MV-4-11 (cell line): ENCODE measurements around the gene TPSD1.
"Not testable (repeated sequence)": the region's sequence is repeated elsewhere in the genome, so short reads cannot be mapped to it uniquely, and the experiment has no call there.

Experiments used
- DNase-seq: peaks from one replicate; lab custom pipeline; 2025; lab: John Stamatoyannopoulos, UW

Gene TPSD1

DNA sequence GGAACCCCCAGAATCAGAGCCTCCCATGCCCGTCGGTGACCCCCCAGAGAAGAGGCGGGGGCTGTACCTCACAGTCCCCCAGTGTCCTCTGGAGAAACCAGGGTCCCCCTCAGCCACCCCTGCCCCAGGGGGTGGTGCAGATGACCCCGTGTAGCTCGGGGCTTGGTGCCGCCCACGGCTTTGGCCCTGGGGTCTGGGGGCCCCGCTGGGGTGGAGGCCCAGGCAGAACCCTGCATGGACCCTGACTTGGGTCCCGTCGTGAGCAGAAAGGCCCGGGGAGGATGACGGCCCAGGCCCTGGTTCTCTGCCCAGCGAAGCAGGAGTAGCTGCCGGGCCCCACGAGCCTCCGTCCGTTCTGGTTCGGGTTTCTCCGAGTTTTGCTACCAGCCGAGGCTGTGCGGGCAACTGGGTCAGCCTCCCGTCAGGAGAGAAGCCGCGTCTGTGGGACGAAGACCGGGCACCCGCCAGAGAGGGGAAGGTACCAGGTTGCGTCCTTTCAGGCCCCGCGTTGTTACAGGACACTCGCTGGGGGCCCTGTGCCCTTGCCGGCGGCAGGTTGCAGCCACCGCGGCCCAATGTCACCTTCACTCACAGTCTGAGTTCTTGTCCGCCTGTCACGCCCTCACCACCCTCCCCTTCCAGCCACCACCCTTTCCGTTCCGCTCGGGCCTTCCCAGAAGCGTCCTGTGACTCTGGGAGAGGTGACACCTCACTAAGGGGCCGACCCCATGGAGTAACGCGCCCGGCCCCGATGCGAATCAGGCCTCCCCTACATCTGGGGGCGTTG, 34.8 kb upstream of the TPSD1 start:
- DNase-seq: no peak

- DNase-seq: no peak
Observed at GRCh38 chr16:1221628-1222552, 34.0 kb upstream of the TPSD1 start.

DNA sequence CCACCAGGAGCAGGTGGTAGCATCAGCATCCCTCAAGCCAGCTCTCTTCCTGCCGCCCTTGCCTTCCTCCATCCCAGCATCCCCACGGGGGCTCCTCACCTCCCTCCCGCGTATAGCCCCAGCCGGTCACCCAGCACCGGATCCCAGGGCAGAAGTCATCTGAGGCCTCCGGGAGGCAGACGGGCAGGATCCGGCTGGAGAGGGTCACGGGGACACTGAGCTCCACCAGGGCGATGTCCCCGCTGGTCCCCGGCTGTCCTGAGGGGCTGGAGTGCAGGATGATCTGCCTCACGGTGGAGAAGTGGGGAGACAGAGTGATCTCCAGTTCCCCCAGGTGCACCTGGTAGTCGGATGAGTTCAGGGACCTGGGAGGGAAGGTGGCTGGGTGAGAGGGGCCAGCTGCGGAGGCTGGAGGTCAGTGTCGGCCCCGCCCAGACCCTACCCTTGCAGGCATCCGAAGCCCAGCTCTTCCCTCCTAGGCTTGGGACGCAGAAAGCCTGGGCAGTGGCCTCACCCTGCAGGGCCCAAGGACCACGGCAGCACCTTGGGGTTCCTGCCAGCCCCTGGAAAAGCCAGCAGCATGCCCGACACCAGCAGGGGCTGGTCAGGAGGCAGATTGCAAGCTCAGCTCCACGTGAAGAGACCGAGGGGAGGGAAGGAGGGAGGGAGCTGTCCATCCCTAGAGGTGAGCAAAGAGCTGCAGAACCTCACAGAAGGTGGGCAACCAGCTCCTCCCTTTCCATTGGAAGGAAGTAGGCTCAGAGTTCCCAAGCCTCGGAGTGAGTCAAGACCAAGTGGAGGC, 33.1 kb upstream of the TPSD1 start:
- DNase-seq: no peak

- no peak for DNase-seq
Observed at GRCh38 chr16:1223355-1224214, 32.3 kb upstream of the TPSD1 start.

DNA sequence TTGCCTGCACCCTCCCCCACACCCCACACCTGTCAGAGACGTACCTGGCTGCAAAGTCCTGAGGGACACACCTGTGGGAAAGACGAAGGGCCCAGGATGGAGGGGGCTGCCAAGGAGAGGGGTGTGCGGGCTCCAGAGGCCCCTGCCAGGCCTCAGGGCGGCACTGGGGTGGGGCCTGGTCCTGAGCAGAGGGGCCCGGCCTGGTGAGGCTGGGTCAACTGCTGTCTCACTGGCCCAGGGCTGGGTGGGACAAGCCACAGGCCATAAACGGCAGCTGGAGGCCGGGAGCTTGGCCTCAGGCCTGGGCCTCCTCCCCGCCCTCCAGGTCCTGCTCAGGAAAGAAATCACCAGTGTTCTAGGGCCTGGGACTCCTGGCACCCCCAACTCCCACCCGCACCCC, 31.3 kb upstream of the TPSD1 start:
- DNase-seq: no peak

DNA sequence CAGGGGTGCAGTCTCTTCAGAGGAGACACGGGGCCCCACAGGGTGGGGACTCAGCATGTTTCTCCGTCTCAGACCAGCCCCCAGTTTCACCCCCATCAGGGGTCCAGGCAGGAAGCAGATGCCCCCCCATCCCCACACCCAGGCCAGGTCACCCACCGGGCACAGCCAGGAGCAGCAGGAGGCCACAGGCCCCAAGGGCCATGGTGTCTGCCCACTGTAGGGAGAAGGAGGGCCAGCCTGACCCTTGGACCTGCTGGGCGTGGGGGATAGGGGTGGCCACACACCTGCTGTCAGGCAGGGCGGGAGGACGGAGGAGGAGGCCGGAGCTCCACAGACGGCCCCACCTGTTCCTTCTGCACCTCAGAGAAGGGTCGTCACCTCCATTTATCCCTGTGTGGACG, 30.8 kb upstream of the TPSD1 start, which contains the start of gene TPSG1:
TPSG1 (minus strand) TSS at position 218 of the 401 bp plus-strand sequence; CDS start at position 202, 16 bp downstream.
- no peak for DNase-seq

DNA sequence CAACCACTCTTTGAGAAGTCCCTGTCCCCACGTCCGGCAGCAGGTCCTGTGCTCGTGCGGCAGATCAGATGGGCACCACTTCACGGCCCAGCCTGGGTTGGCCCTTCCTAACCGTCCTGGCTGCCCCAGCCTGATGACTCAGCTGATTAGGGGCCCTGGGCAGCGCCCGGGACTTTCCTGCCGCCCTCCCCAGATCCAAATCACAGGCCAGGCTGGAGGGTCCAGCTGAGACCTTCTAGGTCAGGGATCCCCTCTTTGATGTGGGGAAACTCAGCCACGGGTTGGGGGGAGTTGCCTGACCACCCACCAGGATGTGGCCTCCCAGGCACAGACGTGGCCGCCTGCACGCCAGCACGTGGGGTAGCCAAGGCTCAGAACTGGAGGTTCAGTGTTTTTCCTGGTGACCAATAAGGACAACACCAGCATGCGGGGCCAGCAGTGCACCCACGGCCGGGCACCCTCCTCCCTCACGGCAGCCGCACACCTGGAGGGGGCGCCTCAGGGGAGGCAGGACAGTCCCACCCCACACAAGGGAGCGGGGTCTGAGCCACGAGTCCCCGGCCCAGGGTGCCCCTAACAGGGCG, 30.0 kb upstream of the TPSD1 start:
- not testable (repeated sequence) for DNase-seq

- DNase-seq: not testable (repeated sequence)
Observed at GRCh38 chr16:1226692-1227091, 29.2 kb upstream of the TPSD1 start.

DNA sequence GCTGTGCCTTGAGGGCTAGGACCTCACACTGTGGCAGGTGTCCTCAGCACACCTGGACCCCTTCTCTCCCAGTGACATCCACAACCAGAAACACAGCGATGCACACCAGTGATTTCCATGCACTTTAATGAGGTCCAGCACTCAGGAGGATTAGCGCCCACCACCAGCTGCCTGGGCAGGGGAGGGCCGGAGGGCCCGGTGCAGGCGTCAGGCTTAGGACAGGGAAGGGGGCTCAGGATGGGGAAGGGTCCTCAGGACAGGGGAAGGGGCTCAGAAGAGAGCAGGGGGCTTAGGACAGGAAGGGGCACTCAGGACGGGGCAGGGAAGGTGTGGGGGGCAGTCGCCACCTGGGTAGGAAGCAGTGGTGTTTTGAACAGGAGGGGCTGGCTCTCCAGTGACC, 27.6 kb upstream of the TPSD1 start:
- not testable (repeated sequence) for DNase-seq

GRCh38 chr16:1229476-1229875, 26.4 kb upstream of the TPSD1 start:
- DNase-seq: not testable (repeated sequence)

- DNase-seq: not testable (repeated sequence)
Observed at GRCh38 chr16:1230084-1230470, 25.8 kb upstream of the TPSD1 start, which contains the start of gene TPSB2. TPSB2 (minus strand) TSS chr16:1230184; CDS start chr16:1229951, 233 bp downstream.

GRCh38 chr16:1230471-1231212, 25.2 kb upstream of the TPSD1 start:
- not testable (repeated sequence) for DNase-seq

- DNase-seq: not testable (repeated sequence)
Observed at GRCh38 chr16:1231301-1231700, 24.6 kb upstream of the TPSD1 start.

- not testable (repeated sequence) for DNase-seq
Observed at GRCh38 chr16:1232049-1232748, 23.7 kb upstream of the TPSD1 start.

- DNase-seq: not testable (repeated sequence)
Observed at GRCh38 chr16:1236659-1237058, 19.2 kb upstream of the TPSD1 start.

DNA sequence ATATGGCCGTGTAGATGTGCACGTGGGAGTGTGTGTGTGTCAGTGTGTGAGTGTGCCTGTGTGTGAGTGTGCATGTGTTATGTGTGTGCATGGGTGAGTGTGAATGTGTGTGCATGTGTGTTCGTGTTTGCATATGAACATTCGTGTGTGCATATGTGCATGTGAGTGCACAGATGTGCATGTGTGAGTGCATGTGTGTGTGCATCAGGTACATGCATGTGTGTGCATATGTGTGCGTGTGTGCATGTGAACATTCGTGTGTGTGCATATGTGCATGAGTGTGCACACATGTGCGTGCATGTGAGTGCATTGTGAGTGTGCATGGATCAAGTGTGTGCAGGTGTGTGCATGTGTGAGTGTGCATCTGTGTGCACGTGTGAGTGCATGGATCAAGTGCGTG, 17.9 kb upstream of the TPSD1 start:
- no peak for DNase-seq

DNA sequence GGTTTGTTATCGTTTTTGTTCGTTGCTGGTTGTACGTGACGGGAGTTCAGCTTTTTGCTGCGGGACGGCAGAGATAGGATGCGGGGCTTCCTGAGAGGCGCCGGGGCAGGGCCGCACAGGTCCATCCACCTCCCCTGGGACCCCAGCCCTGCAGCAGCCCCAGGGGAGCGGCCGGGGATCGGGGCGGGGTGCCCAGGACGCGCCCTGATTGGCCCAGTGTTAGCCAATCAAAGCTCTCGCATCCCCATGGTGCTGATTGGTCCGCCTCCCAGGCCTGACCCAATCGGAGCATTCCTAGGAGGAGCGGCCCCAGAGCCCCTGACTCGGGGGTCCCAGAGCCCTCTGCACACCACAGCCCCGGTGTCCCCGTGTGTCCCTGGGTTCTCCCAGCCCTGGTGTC, 17.0 kb upstream of the TPSD1 start:
- DNase-seq: not testable (repeated sequence)

- DNase-seq: not testable (repeated sequence)
Observed at GRCh38 chr16:1239575-1239974, 16.3 kb upstream of the TPSD1 start.

DNA sequence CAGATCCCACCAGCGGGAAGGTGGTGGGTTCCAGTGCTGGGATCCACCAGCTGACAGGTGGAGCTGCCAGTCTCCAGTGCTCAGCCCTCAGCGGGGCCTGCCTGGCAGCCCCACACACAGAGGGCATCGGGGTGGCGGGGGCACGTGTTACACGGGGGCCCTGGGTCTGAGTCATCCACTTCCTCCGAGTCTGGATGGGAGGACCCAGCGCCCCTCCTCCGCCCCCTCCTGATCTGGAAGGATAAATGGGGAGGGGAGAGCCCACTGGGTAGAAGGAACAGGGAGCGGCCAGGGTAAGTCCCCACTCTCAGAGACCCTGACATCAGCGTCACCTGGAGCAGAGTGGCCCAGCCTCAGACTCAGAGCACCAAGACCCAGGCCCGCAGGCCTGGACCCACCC, 15.4 kb upstream of the TPSD1 start, which contains the start of gene TPSAB1:
TPSAB1 (plus strand) TSS at position 270 of the 400 bp plus-strand sequence. CDS start 234 bp downstream, outside the sequence.
- not testable (repeated sequence) for DNase-seq
